Lung (tissue), 12 donors: Measurements from ENCODE around the gene MR1. TPM values are rescaled to one million over a fixed set of nuclear protein-coding genes. Genes with fewer than 3 reads are reported as not detected.

ENCODE experiments used
- ATAC-seq: fragments of 200-7000 bp; cut with Tn5 transposase; one replicate; pipeline ENCODE4 v1.9.1; 2020; ENCODE audit warnings: moderate number of reproducible peaks; ENCODE audit not compliant: insufficient read depth, low FRiP score
- DNase-seq, 3 donors: peaks; one replicate each; pipeline ENCODE4 v3.0.0-alpha.2; 2013 to 2017
- H3K27ac ChIP-seq, 2 donors: one replicate each; pipeline ENCODE4 v1.5.1; 2013; ENCODE audit warnings: mild to moderate bottlenecking in 2 of 2, moderate library complexity in 2 of 2, control low read depth in 1 of 2, inconsistent platforms in 1 of 2, low read depth in 1 of 2, low read length in 1 of 2
- H3K27me3 ChIP-seq, 3 donors: one replicate each; pipeline ENCODE4 v1.5.1; 2013; ENCODE audit warnings: low read length in 2 of 3; ENCODE audit not compliant: control insufficient read depth in 3 of 3, insufficient read depth in 3 of 3
- H3K36me3 ChIP-seq, 4 donors: one replicate each; pipeline ENCODE4 v1.5.1; 2013; ENCODE audit warnings: low read length in 4 of 4, mild to moderate bottlenecking in 1 of 4, moderate library complexity in 1 of 4; ENCODE audit not compliant: control insufficient read depth in 4 of 4, insufficient read depth in 4 of 4
- H3K4me1 ChIP-seq, 5 donors: one replicate each; pipeline ENCODE4 v1.5.1; 2013; ENCODE audit warnings: low read length in 5 of 5, mild to moderate bottlenecking in 2 of 5, moderate library complexity in 1 of 5; ENCODE audit not compliant: control insufficient read depth in 5 of 5, insufficient read depth in 5 of 5
- H3K4me3 ChIP-seq: one replicate; pipeline ENCODE4 v1.5.1; 2013; ENCODE audit warnings: mild to moderate bottlenecking, control low read depth, moderate library complexity
- H3K9ac ChIP-seq, 2 donors: one replicate each; pipeline ENCODE4 v1.5.1; 2013; ENCODE audit warnings: low read length in 2 of 2, control low read depth in 1 of 2; ENCODE audit not compliant: insufficient read depth in 1 of 2
- H3K9me3 ChIP-seq, 4 donors: one replicate each; pipeline ENCODE4 v1.5.1; 2013; ENCODE audit warnings: low read length in 3 of 4, mild to moderate bottlenecking in 1 of 4, moderate library complexity in 1 of 4; ENCODE audit not compliant: control insufficient read depth in 4 of 4, insufficient read depth in 3 of 4
- WGBS, 2 donors: extraction: QIAGEN DNeasy Blood & Tissue Kit; methylation state at CpG; one replicate each; pipeline ENCODE4 v1.1.7; 2013; 5-methylcytosine and 5-hydroxymethylcytosine counted together
- polyA plus RNA-seq, 2 donors: library from polyadenylated mRNA; stranded (reverse); fragments of 200-250 nt; gene quantifications; one replicate each; pipeline ENCODE4 v1.2.1, GENCODE V29; 2013
- total RNA-seq, 2 donors: library from RNA; depleted of rRNA in 1 of 2; stranded (reverse); fragments of >200 nt in 1 of 2; gene quantifications; one replicate each; pipeline ENCODE4 v1.2.1, GENCODE V29; 2014 to 2021
- TF ChIP-seq, protein P1 (sequence below): IDR thresholded peaks from 2 replicates; pipeline ENCODE4 v1.5.1; 2012; ENCODE audit warnings: mild to moderate bottlenecking; ENCODE audit errors: control extremely low read depth, extremely low read depth
- donor health status: control.
- donor health status: control.
- donor health status: Bipolar disorder and iron deficiency.
- donor health status: healthy.
- donor health status: DM: yes; HTN: yes; CAD: no.

The MR1 gene
- total and polyA plus RNA-seq, 4 donors, result 8.1 to 31.0 (median 23.9) TPM

DNA sequence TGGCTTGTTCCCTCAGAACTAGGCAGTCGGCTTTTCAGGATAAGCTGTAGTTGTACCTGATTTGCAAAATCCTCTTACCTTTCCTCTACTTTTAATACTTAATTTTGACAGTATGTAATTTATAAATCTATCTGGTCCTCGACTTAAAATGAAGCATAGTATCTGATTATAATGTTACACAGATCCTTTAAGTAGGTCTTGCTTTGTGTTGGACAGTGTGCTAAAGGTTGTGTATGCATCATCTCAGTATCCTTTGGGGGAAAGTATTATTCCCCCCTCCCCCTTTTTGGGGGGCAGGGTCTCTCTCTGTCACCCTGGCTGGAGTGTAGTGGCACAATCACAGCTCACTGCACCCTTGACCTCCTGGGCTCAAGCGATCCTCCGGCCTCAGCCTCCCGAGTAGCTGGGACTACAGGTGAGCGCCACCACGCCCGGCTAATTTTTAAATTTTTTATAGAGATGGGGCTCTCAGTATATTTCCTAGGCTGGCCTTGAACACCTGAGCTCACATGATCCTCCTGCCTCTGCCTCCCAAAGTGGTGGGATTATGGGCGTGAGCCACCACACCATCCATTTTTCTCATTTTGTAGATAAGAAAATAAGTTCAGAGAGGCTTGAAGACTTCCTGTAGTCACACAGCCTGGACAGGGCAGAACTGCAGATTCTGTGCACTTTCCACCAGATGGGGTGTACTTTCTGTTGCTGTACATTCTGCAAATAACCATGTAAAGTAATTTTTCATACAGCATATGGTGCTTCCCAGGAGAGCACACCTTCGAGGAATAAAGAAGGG lies 10.3 kb upstream of the MR1 start:
- DNase-seq, result no peak
- Histone ChIP-seq H3K9me3 (no peaks in the 10 kb centered on the region), H3K9ac (no peak overlapping the region), H3K27me3 (no peaks in the 10 kb centered on the region), H3K36me3 (peaks cover 0 to 2% (median 0%) of the 10 kb centered on the region in 4 donors), H3K4me3 (no peak overlapping the region), H3K4me1 (peaks cover 2 to 16% (median 4%) of the 10 kb centered on the region in 5 donors), H3K27ac (no peak overlapping the region)
- WGBS, 2 donors, result 71 to 76% methylated on average over 10 of the region's 10 CpGs
- no peak for ATAC-seq
- TF ChIP-seq, protein P1, sequence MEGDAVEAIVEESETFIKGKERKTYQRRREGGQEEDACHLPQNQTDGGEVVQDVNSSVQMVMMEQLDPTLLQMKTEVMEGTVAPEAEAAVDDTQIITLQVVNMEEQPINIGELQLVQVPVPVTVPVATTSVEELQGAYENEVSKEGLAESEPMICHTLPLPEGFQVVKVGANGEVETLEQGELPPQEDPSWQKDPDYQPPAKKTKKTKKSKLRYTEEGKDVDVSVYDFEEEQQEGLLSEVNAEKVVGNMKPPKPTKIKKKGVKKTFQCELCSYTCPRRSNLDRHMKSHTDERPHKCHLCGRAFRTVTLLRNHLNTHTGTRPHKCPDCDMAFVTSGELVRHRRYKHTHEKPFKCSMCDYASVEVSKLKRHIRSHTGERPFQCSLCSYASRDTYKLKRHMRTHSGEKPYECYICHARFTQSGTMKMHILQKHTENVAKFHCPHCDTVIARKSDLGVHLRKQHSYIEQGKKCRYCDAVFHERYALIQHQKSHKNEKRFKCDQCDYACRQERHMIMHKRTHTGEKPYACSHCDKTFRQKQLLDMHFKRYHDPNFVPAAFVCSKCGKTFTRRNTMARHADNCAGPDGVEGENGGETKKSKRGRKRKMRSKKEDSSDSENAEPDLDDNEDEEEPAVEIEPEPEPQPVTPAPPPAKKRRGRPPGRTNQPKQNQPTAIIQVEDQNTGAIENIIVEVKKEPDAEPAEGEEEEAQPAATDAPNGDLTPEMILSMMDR, result no peak

DNA sequence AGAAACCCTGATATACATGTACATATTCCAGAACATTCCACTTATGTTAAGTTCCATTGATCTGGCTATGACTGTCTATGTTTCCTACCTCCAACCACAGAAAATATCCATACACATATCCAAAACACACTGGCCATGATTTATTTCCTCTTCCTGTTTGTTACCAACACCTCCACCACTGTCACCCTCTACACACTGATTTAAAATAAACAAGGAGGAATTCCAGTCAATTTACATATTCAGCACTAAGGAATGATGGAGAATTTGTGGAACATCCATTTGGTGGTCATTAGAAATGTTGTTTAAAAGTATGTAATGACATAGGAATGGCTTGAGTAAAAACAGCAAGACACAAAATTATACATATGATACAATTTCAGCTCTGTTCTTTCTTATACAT lies 5.6 kb upstream of the MR1 start:
- no peak overlapping the region for H3K27ac ChIP-seq
- TF ChIP-seq, protein P1, result no peak
- H3K4me3 ChIP-seq, result no peak overlapping the region
- H3K36me3 ChIP-seq, result no peaks in the 10 kb centered on the region
- no peaks in the 10 kb centered on the region for H3K9me3 ChIP-seq
- no peak for DNase-seq
- no peaks in the 10 kb centered on the region for H3K27me3 ChIP-seq
- ATAC-seq, result no peak
- no peak overlapping the region for H3K9ac ChIP-seq
- peaks cover 0 to 3% (median 2%) of the 10 kb centered on the region in 5 donors for H3K4me1 ChIP-seq

DNA sequence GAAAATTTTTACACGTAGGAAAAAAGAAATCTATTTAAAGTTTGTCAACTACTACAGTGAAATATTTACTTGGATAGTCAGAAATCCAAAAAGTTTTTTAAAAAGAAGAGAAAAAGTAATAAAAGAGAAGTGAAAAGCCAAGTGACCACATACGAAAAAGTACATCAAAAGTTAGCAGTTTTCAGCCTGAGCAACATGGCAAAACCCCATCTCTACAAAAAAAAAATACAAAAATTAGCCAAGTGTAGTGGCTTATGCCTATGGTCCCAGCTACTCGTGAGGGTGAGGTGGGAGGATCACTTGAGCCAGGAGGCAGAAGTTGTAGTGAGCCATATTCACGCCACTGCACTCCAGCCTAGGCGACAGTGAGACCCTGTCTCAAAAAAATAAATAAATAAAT lies 5.2 kb upstream of the MR1 start:
- no peaks in the 10 kb centered on the region for H3K9me3 ChIP-seq
- H3K27me3 ChIP-seq, result no peaks in the 10 kb centered on the region
- ATAC-seq, result no peak
- no peak overlapping the region for H3K27ac ChIP-seq
- H3K9ac ChIP-seq, result no peak overlapping the region
- WGBS, 2 donors, result 79 to 86% methylated on average over 5 of the region's 5 CpGs
- TF ChIP-seq, protein P1, result no peak
- no peaks in the 10 kb centered on the region for H3K36me3 ChIP-seq
- no peak overlapping the region for H3K4me3 ChIP-seq
- peaks cover 0 to 7% (median 2%) of the 10 kb centered on the region in 5 donors for H3K4me1 ChIP-seq
- no peak for DNase-seq
